Naive thymus-derived CD4-positive, alpha-beta T cell (primary cell): ENCODE results near the gene WRAP53. TPM values are rescaled to one million over a fixed set of nuclear protein-coding genes. Genes with fewer than 3 reads are reported as not detected.

Experiments used
- ATAC-seq: fragments of 150-1000 bp; cut with Tn5 transposase; 2 replicates; pipeline ENCODE4 v1.10.0; 2021; ENCODE audit warnings: mild to moderate bottlenecking, moderate library complexity
- CTCF ChIA-PET: fragments of 350-600 bp; sonication (Branson Sonifier 250); formaldehyde crosslinking; loops from one replicate; lab custom pipeline; 2021; ENCODE audit warnings: antibody characterized with exemption; lab: Charles Lee
- POLR2A ChIA-PET: fragments of 350-600 bp; sonication (Branson Sonifier 250); formaldehyde crosslinking; loops from one replicate; lab custom pipeline; 2021; ENCODE audit warnings: antibody characterized with exemption, inconsistent platforms; lab: Charles Lee
- DNase-seq, 9 donors: peaks; one replicate each; pipeline versions ENCODE4 v3.0.0 to v3.0.0-alpha.2; 2020 to 2022; ENCODE audit warnings: mixed read lengths in 1 of 9
- H3K27ac ChIP-seq: one replicate; pipeline ENCODE4 v1.7.0; 2013; ENCODE audit warnings: mild to moderate bottlenecking, low read depth, low read length, moderate library complexity
- H3K27me3 ChIP-seq, 2 donors: one replicate each; pipeline ENCODE4 v1.7.0; 2013; ENCODE audit warnings: low read length in 2 of 2, mild to moderate bottlenecking in 2 of 2, moderate library complexity in 2 of 2; ENCODE audit not compliant: control insufficient read depth in 2 of 2, insufficient read depth in 2 of 2
- H3K36me3 ChIP-seq, 3 experiments: 1 replicate in 2 of 3; 2 replicates in 1 of 3; pipeline ENCODE4 v1.7.0; 2013; ENCODE audit warnings: low read length in 3 of 3, mild to moderate bottlenecking in 3 of 3, moderate library complexity in 1 of 3; ENCODE audit not compliant: insufficient read depth in 3 of 3, control insufficient read depth in 2 of 3
- H3K4me1 ChIP-seq, 2 donors: one replicate each; pipeline ENCODE4 v1.7.0; 2013; ENCODE audit warnings: low read length in 2 of 2, mild to moderate bottlenecking in 2 of 2, moderate library complexity in 1 of 2; ENCODE audit not compliant: control insufficient read depth in 2 of 2, insufficient read depth in 2 of 2
- H3K4me3 ChIP-seq: 2 replicates; pipeline ENCODE4 v1.7.0; 2013; ENCODE audit warnings: mild to moderate bottlenecking, low read length
- H3K9me3 ChIP-seq, 3 experiments: 1 replicate in 2 of 3; 2 replicates in 1 of 3; pipeline ENCODE4 v1.7.0; 2013; ENCODE audit warnings: low read length in 3 of 3; ENCODE audit not compliant: control insufficient read depth in 2 of 3
- H3K27ac Mint-ChIP-seq, 9 donors: one replicate each; pipeline ENCODE4 v1.8.0; 2020 to 2022; ENCODE audit warnings: mixed read lengths in 9 of 9, mild to moderate bottlenecking in 8 of 9, moderate library complexity in 5 of 9, inconsistent platforms in 2 of 9
- H3K27me3 Mint-ChIP-seq, 5 donors: one replicate each; pipeline ENCODE4 v1.8.0; 2021 to 2022; ENCODE audit warnings: mixed read lengths in 5 of 5, mild to moderate bottlenecking in 1 of 5
- H3K36me3 Mint-ChIP-seq, 5 donors: one replicate each; pipeline ENCODE4 v1.8.0; 2020 to 2022; ENCODE audit warnings: mixed read lengths in 5 of 5, mild to moderate bottlenecking in 3 of 5, inconsistent platforms in 1 of 5
- H3K4me1 Mint-ChIP-seq, 7 donors: one replicate each; pipeline ENCODE4 v1.8.0; 2020 to 2022; ENCODE audit warnings: mixed read lengths in 7 of 7, mild to moderate bottlenecking in 3 of 7, inconsistent platforms in 1 of 7
- H3K4me3 Mint-ChIP-seq, 10 donors: one replicate each; pipeline ENCODE4 v1.8.0; 2020 to 2022; ENCODE audit warnings: mild to moderate bottlenecking in 10 of 10, mixed read lengths in 10 of 10, moderate library complexity in 6 of 10, inconsistent platforms in 2 of 10
- H3K9me3 Mint-ChIP-seq, 11 donors: one replicate each; pipeline ENCODE4 v1.8.0; 2020 to 2022; ENCODE audit warnings: mixed read lengths in 11 of 11, mild to moderate bottlenecking in 4 of 11, inconsistent platforms in 1 of 11, moderate library complexity in 1 of 11
- intact Hi-C, 2 donors: fragments of 100-400 bp; cut with micrococcal nuclease; formaldehyde crosslinking; loops; one replicate each; pipeline ENCODE4 v1.15.1; 2023
- polyA plus RNA-seq, 2 donors: library from polyadenylated mRNA; unstranded; fragments of 300-500 nt; fragmentation: Illumina TruSeq; gene quantifications; one replicate each; pipeline ENCODE4 v1.2.3, GENCODE V29; 2021
- total RNA-seq, 6 experiments: library from RNA in 5 of 6; stranded (reverse) in 5 of 6; gene quantifications; 1 replicate in 5 of 6; 2 replicates in 1 of 6; pipeline ENCODE4 v1.2.3 and lab custom pipeline; 2021 to 2026

WRAP53 gene
- total and polyA plus RNA-seq, 7 experiments from 2014 or later, result 6.7 to 21.1 (median 9.6) TPM

- H3K4me3 Mint-ChIP-seq, result peak overlapping the region; percentile 26 to 85 (median 70)
- DNase-seq, result peak in 3 of 9 donors; percentile 30 to 35 (median 33)
- peak; percentile 81 for ATAC-seq
- Histone ChIP-seq H3K27me3 (peaks cover 6 to 16% of the 10 kb centered on the region in 2 donors), H3K9me3 (no peaks in the 10 kb centered on the region), H3K4me1 (peaks cover 4 to 11% of the 10 kb centered on the region in 2 donors), H3K36me3 (no peaks in the 10 kb centered on the region), H3K27ac (no peak overlapping the region), H3K4me3 (peak overlapping the region; percentile 20)
- no peak overlapping the region for H3K27ac Mint-ChIP-seq
- POLR2A ChIA-PET, result no interaction called here
- peaks cover 10 to 28% (median 15%) of the 10 kb centered on the region in 7 donors for H3K4me1 Mint-ChIP-seq
- CTCF ChIA-PET, result no interaction called here
- intact Hi-C loops, result loop anchor here in 1 of 2 donors (2.0 kb wide), 1 partner anchor 29 kb away; the partner anchor contains the start of gene WRAP53
- H3K9me3 Mint-ChIP-seq, result no peaks in the 10 kb centered on the region
- peaks cover 51 to 82% (median 65%) of the 10 kb centered on the region in 5 donors for H3K27me3 Mint-ChIP-seq
- no peaks in the 10 kb centered on the region for H3K36me3 Mint-ChIP-seq
These were observed 29.6 kb downstream of the WRAP53 start for GRCh38 chr17:7717756-7718350.

GRCh38 chr17:7719661-7720060, 31.4 kb downstream of the WRAP53 start:
- H3K9me3 ChIP-seq, result no peaks in the 10 kb centered on the region
- no peak overlapping the region for H3K4me3 ChIP-seq
- no peaks in the 10 kb centered on the region for H3K36me3 ChIP-seq
- DNase-seq, result no peak
- no peaks in the 10 kb centered on the region for H3K36me3 Mint-ChIP-seq
- H3K27ac Mint-ChIP-seq, result no peak overlapping the region
- no peak overlapping the region for H3K4me3 Mint-ChIP-seq
- no peaks in the 10 kb centered on the region for H3K9me3 Mint-ChIP-seq
- POLR2A ChIA-PET, result no interaction called here
- peaks cover 40 to 76% (median 61%) of the 10 kb centered on the region in 5 donors for H3K27me3 Mint-ChIP-seq
- peaks cover 5 to 25% (median 15%) of the 10 kb centered on the region in 7 donors for H3K4me1 Mint-ChIP-seq
- no peak for ATAC-seq
- intact Hi-C loops, result no loop called here
- no peak overlapping the region for H3K27ac ChIP-seq
- H3K27me3 ChIP-seq, result peaks cover 4 to 16% of the 10 kb centered on the region in 2 donors
- H3K4me1 ChIP-seq, result peaks cover 4 to 11% of the 10 kb centered on the region in 2 donors
- CTCF ChIA-PET, result no interaction called here

- H3K4me3 Mint-ChIP-seq, result no peak overlapping the region
These were observed 31.8 kb downstream of the WRAP53 start for GRCh38 chr17:7720125-7720524.

GRCh38 chr17:7721612-7722011, 33.3 kb downstream of the WRAP53 start:
- H3K36me3 Mint-ChIP-seq, result no peaks in the 10 kb centered on the region
- no peaks in the 10 kb centered on the region for H3K36me3 ChIP-seq
- peaks cover 35 to 59% (median 48%) of the 10 kb centered on the region in 5 donors for H3K27me3 Mint-ChIP-seq
- POLR2A ChIA-PET, result no interaction called here
- no peak overlapping the region for H3K4me3 ChIP-seq
- intact Hi-C loops, result no loop called here
- no peak overlapping the region for H3K27ac Mint-ChIP-seq
- CTCF ChIA-PET, result no interaction called here
- no peaks in the 10 kb centered on the region for H3K9me3 Mint-ChIP-seq
- peaks cover under 1 to 2% of the 10 kb centered on the region in 2 donors for H3K27me3 ChIP-seq
- no peak overlapping the region for H3K4me3 Mint-ChIP-seq
- H3K4me1 Mint-ChIP-seq, result peaks cover 5 to 21% (median 11%) of the 10 kb centered on the region in 7 donors
- ATAC-seq (no peak), DNase-seq (no peak)
- H3K9me3 ChIP-seq, result no peaks in the 10 kb centered on the region
- no peak overlapping the region for H3K27ac ChIP-seq
- H3K4me1 ChIP-seq, result peaks cover 4 to 11% of the 10 kb centered on the region in 2 donors

More at GRCh38 chr17:7720125-7720524, 31.8 kb downstream of the WRAP53 start:
- intact Hi-C loops, result no loop called here
- no peaks in the 10 kb centered on the region for H3K36me3 Mint-ChIP-seq
- peaks cover 5 to 25% (median 15%) of the 10 kb centered on the region in 7 donors for H3K4me1 Mint-ChIP-seq
- no peak for ATAC-seq
- H3K9me3 Mint-ChIP-seq, result no peaks in the 10 kb centered on the region
- Histone ChIP-seq H3K36me3 (no peaks in the 10 kb centered on the region), H3K27me3 (peaks cover 4 to 16% of the 10 kb centered on the region in 2 donors), H3K27ac (no peak overlapping the region), H3K4me3 (no peak overlapping the region), H3K4me1 (peaks cover 4 to 11% of the 10 kb centered on the region in 2 donors), H3K9me3 (no peaks in the 10 kb centered on the region)
- peaks cover 38 to 74% (median 60%) of the 10 kb centered on the region in 5 donors for H3K27me3 Mint-ChIP-seq
- ChIA-PET POLR2A (no interaction called here), CTCF (no interaction called here)
- no peak overlapping the region for H3K27ac Mint-ChIP-seq
- no peak for DNase-seq

- POLR2A ChIA-PET, result no interaction called here
These were observed 39.6 kb downstream of the WRAP53 start for GRCh38 chr17:7727886-7728285.

GRCh38 chr17:7729816-7730215, 41.5 kb downstream of the WRAP53 start:
- ATAC-seq (peak; percentile 37), DNase-seq (no peak)
- H3K27me3 Mint-ChIP-seq, result peaks cover 8 to 26% (median 13%) of the 10 kb centered on the region in 5 donors
- no peaks in the 10 kb centered on the region for H3K9me3 Mint-ChIP-seq
- Histone ChIP-seq H3K27me3 (no peaks in the 10 kb centered on the region), H3K27ac (no peak overlapping the region), H3K9me3 (no peaks in the 10 kb centered on the region), H3K36me3 (no peaks in the 10 kb centered on the region), H3K4me3 (no peak overlapping the region), H3K4me1 (no peaks in the 10 kb centered on the region)
- intact Hi-C loops, result no loop called here
- H3K27ac Mint-ChIP-seq, result no peak overlapping the region
- POLR2A ChIA-PET, result interaction anchor here (0.6 kb wide), 1 partner anchor 8 kb away, joined by 4 read pairs; no protein-coding TSS in a partner anchor
- no peaks in the 10 kb centered on the region for H3K4me1 Mint-ChIP-seq
- CTCF ChIA-PET, result interaction anchor here (0.6 kb wide), 1 partner anchor 259 kb away, joined by 3 read pairs; no protein-coding TSS in a partner anchor
- no peaks in the 10 kb centered on the region for H3K36me3 Mint-ChIP-seq
- H3K4me3 Mint-ChIP-seq, result no peak overlapping the region

More at GRCh38 chr17:7727886-7728285, 39.6 kb downstream of the WRAP53 start:
- Mint-ChIP-seq H3K27ac (no peak overlapping the region), H3K27me3 (peaks cover 12 to 21% (median 18%) of the 10 kb centered on the region in 5 donors), H3K36me3 (no peaks in the 10 kb centered on the region), H3K9me3 (no peaks in the 10 kb centered on the region), H3K4me3 (no peak overlapping the region), H3K4me1 (no peaks in the 10 kb centered on the region)
- Histone ChIP-seq H3K4me1 (no peaks in the 10 kb centered on the region), H3K4me3 (no peak overlapping the region), H3K36me3 (no peaks in the 10 kb centered on the region), H3K9me3 (no peaks in the 10 kb centered on the region), H3K27me3 (no peaks in the 10 kb centered on the region), H3K27ac (no peak overlapping the region)
- CTCF ChIA-PET, result no interaction called here
- intact Hi-C loops, result no loop called here
- ATAC-seq (no peak), DNase-seq (no peak)
